Measurements from ENCODE around the gene LDLRAD3. TPM values are rescaled to one million over a fixed set of nuclear protein-coding genes. Genes with fewer than 3 reads are reported as not detected.

LDLRAD3 gene
- total RNA-seq, 1 donor from 2014 or later, result 28.5 TPM

GRCh38 chr11:36222831-36223635, 279.2 kb downstream of the LDLRAD3 start:
- Mint-ChIP-seq H3K27ac (ENCODE audit: unreplicated experiment) (no peak overlapping the region), H3K4me3 (ENCODE audit: unreplicated experiment) (no peak overlapping the region), H3K36me3 (ENCODE audit: low read depth, unreplicated experiment) (no peaks in the 10 kb centered on the region), H3K27me3 (ENCODE audit: unreplicated experiment) (no peaks in the 10 kb centered on the region), H3K9me3 (ENCODE audit: unreplicated experiment) (no peaks in the 10 kb centered on the region), H3K4me1 (ENCODE audit: unreplicated experiment) (no peaks in the 10 kb centered on the region)
- DNase-seq (ENCODE audit: low spot score), result no peak
- TF ChIP-seq CTCF (IDR thresholded peaks at IDR 0.05; ENCODE audit: unreplicated experiment), result no peak

- H3K9me3 Mint-ChIP-seq (ENCODE audit: unreplicated experiment), result no peaks in the 10 kb centered on the region
- TF ChIP-seq CTCF (IDR thresholded peaks at IDR 0.05; ENCODE audit: unreplicated experiment), result no peak
- no peaks in the 10 kb centered on the region for H3K27me3 Mint-ChIP-seq (ENCODE audit: unreplicated experiment)
- no peak overlapping the region for H3K4me3 Mint-ChIP-seq (ENCODE audit: unreplicated experiment)
- H3K4me1 Mint-ChIP-seq (ENCODE audit: unreplicated experiment), result no peaks in the 10 kb centered on the region
- no peak overlapping the region for H3K27ac Mint-ChIP-seq (ENCODE audit: unreplicated experiment)
- H3K36me3 Mint-ChIP-seq (ENCODE audit: low read depth, unreplicated experiment), result no peaks in the 10 kb centered on the region
- DNase-seq (ENCODE audit: low spot score), result no peak
These were observed 280.5 kb downstream of the LDLRAD3 start for GRCh38 chr11:36224209-36224882.

GRCh38 chr11:36227044-36227443, 283.2 kb downstream of the LDLRAD3 start:
- H3K27me3 Mint-ChIP-seq (ENCODE audit: unreplicated experiment), result no peaks in the 10 kb centered on the region
- H3K4me1 Mint-ChIP-seq (ENCODE audit: unreplicated experiment), result no peaks in the 10 kb centered on the region
- H3K4me3 Mint-ChIP-seq (ENCODE audit: unreplicated experiment), result no peak overlapping the region
- no peaks in the 10 kb centered on the region for H3K9me3 Mint-ChIP-seq (ENCODE audit: unreplicated experiment)
- peaks cover 8% of the 10 kb centered on the region for H3K36me3 Mint-ChIP-seq (ENCODE audit: low read depth, unreplicated experiment)
- no peak overlapping the region for H3K27ac Mint-ChIP-seq (ENCODE audit: unreplicated experiment)
- no peak for TF ChIP-seq CTCF (IDR thresholded peaks at IDR 0.05; ENCODE audit: unreplicated experiment)
- no peak for DNase-seq (ENCODE audit: low spot score)

- Mint-ChIP-seq H3K27ac (ENCODE audit: unreplicated experiment) (no peak overlapping the region), H3K4me1 (ENCODE audit: unreplicated experiment) (no peaks in the 10 kb centered on the region), H3K9me3 (ENCODE audit: unreplicated experiment) (no peaks in the 10 kb centered on the region), H3K36me3 (ENCODE audit: low read depth, unreplicated experiment) (peaks cover 8% of the 10 kb centered on the region), H3K4me3 (ENCODE audit: unreplicated experiment) (no peak overlapping the region), H3K27me3 (ENCODE audit: unreplicated experiment) (no peaks in the 10 kb centered on the region)
- no peak for DNase-seq (ENCODE audit: low spot score)
- TF ChIP-seq CTCF (IDR thresholded peaks at IDR 0.05; ENCODE audit: unreplicated experiment), result no peak
These were observed 284.8 kb downstream of the LDLRAD3 start for GRCh38 chr11:36228689-36229088.
